EL (cell line): ENCODE results near the gene RCN2.
A peak's percentile ranks its signal among the peaks of the same experiment; 100 is the strongest.
"Not testable (repeated sequence)": the region's sequence is repeated elsewhere in the genome, so short reads cannot be mapped to it uniquely, and the experiment has no call there.

ENCODE experiments used
- DNase-seq: peaks from one replicate; pipeline ENCODE4 v3.0.0-alpha.2; 2016

Gene RCN2, protein sequence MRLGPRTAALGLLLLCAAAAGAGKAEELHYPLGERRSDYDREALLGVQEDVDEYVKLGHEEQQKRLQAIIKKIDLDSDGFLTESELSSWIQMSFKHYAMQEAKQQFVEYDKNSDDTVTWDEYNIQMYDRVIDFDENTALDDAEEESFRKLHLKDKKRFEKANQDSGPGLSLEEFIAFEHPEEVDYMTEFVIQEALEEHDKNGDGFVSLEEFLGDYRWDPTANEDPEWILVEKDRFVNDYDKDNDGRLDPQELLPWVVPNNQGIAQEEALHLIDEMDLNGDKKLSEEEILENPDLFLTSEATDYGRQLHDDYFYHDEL

DNA sequence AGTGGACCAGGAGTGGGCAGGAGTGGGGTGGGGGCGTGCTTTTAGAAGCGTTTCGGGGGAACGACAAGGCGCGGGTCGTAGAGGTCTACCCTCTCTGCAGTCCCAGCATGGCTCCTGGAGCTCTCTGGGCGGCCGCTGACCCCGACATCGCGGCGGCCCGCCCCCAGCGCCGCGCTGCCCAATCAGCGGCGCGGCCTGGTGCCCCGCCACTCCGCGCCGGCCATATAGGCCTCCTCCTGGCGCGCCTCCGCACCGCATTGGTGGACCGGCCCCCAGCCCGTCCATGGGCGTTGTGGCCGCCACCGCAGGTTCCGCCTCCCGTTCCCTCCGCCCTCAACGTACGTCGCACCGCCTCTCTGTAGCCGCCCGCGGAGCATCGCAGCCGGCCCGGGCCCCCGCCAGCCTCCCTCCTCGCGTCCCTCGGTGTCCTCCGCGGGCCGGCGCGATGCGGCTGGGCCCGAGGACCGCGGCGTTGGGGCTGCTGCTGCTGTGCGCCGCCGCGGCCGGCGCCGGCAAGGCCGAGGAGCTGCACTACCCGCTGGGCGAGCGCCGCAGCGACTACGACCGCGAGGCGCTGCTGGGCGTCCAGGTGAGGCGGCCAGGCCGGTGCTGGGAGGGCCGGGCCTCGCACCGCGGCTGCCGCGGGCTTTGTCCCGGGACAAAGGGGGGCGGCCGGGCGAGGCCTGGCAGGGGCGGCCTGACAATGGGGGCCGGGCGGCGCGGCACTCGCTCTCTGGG lies at the start of gene RCN2:
Gene RCN2, plus strand, starts transcription at position 353 of the 738 bp plus-strand sequence. Its CDS starts 93 bp downstream, at position 446.
- DNase-seq = peak; percentile 94

DNA sequence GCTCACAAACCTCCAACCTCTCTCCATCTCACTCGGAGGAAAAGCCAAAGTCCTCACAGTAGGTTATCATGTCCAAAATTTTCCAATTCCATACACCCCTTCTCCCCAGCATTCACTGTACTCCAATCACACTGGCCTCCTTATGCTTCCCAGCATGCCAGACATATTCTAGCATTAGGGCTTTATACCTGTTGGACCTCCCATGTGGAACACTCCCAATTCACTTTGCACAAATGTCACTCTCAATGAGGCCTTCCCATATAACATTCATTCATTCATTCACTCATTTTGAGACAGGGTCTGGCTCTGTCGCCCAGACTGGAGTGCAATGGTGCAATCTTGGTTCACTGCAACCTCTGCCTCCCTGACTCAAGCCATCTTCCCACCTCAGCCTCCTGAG lies 46.3 kb upstream of the RCN2 start:
- DNase-seq = no peak

- not testable (repeated sequence) for DNase-seq
Measured at GRCh38 chr15:76887280-76888141, 44.0 kb upstream of the RCN2 start.

GRCh38 chr15:76892836-76893235 lies 38.7 kb upstream of the RCN2 start:
- not testable (repeated sequence) for DNase-seq

DNA sequence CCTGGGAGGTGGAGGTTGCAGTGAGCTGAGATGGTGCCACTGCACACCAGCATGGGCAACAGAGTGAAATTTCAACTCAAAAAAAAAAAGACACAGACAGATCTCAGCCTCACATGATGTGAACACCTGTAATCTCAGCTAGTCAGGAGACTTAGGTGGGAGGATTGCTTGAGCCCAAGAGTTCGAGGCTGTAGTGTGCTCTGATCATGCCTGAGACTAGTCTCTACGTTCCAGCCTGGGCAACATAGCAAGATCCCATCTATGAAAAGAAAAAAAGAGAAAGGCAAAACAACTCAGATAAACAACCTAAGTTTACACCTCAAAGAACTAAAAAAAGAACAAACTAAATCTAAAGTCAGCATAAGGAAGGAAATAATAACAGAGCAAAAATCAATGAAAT lies 37.4 kb upstream of the RCN2 start:
- DNase-seq = no peak

GRCh38 chr15:76898102-76898501 lies 33.4 kb upstream of the RCN2 start:
- DNase-seq = no peak

GRCh38 chr15:76899176-76899930 lies 32.2 kb upstream of the RCN2 start:
- not testable (repeated sequence) for DNase-seq

- not testable (repeated sequence) for DNase-seq
Measured at GRCh38 chr15:76899931-76900310, 31.6 kb upstream of the RCN2 start.

GRCh38 chr15:76901965-76902364 lies 29.6 kb upstream of the RCN2 start:
- no peak for DNase-seq

DNA sequence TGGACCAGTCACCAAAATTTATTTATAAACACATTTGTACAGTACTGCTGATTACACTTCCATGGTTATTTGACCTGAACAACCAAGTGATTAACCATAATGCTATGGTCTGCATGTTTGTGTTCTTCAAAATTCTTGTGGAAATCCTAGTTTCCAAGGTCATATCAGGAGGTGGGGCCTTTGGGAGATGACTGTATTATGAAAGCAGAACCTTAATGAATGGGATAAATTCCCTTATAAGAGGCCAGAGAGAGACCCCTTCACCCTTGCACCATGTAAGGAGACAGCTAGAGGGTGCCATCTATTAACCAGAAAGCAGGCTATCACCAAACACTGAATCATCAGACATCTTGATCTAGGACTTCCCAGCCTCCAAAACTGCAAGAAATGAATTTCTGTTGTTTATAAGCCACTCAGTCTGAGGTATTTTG lies 28.3 kb upstream of the RCN2 start:
- DNase-seq = peak; percentile 59

DNA sequence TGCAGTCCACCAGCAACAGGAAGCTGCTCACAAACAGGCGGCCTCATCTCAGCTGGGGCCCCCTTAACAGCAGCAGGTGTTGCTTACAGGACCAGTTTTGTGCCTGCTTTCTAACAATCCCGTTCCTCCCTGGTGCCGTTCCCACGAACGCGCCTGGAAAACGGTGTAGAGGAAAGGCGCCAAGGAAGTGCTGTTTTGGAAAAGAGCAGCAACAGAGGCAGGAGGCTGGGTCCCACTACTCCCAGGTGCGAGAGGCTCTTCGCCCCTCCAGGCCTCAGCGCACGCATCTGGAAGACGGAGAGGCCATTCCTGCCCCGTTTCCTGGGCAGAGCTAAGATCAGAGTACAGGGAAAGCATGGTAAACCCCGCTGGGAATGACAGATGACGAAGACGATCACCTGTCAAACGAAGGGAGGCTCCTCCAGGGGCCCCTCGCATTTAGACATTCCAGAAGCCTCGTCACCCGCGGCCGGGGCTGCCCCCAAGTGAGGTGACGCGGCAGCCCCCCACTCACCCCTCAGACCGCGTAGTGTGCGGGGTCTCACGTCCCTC lies 27.0 kb upstream of the RCN2 start:
- DNase-seq = peak; percentile 35

DNA sequence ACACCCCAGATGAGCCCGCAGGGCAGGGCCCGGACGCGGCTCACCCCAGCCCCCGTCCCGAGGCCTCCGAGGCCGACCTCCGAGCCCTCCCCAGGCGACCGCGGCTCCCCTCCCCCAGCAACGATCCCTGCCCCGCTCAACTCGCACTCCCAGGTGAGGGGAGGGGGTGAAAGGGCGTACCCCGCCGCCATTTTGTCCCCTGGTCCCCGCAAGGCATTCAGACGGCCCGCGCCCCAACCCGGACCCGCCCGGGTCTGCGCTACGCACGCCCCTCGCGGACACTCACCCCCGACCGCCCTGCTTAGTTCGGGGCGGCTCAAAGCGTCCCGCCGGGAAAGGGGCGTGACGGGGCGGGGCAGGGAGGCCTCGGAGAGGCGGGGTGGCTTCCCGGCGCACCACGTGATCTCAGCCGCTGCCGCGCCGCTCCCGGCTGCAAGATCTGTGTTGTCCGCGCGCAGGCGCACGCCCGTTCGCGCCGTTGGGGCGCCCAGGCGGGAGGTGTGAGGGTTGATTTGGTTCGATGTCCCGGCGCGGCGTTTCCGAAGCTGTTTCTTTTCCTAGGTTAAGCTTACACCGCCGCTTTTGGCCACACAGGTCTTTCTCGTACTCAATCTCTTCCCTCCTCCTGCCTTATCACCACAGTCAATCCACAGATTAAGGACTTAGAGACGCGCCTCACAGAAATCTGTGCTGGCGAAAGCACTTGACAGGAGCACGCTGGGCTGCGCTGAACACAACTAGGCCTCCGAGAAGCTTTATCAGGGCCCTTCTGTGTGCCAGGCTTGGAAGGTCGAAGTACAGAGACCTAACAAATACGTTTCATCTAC lies 26.3 kb upstream of the RCN2 start, which contains the start of gene SCAPER:
Gene SCAPER, minus strand, starts transcription at position 328 of the 827 bp plus-strand sequence. CDS start 21,523 bp downstream, outside the sequence.
- peak; percentile 89 for DNase-seq

GRCh38 chr15:76905855-76906254 lies 25.7 kb upstream of the RCN2 start:
- DNase-seq = no peak

GRCh38 chr15:76912430-76912829 lies 19.1 kb upstream of the RCN2 start:
- no peak for DNase-seq

- DNase-seq = no peak
Measured at GRCh38 chr15:76913737-76914136, 17.8 kb upstream of the RCN2 start.

- no peak for DNase-seq
Measured at GRCh38 chr15:76916369-76916768, 15.2 kb upstream of the RCN2 start.

DNA sequence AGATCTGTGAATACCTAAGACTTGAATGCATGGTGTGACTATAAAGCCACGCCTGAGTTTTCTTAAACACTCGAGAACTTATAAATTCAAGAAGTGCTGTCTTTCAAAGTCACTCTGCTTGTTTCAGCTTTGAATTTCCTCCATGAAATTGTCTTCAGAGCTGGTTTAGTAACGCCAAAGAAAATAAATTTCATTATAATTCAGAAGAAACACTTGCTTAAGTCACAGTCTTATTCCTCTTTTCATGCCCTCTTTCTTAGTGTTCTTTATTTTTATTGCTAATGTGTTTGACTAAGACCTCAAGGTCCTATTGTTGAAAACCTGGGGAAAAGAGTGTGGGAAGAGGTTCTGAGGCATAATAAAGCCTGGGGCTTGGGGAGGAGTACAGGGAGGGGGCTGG lies 3.3 kb upstream of the RCN2 start:
- DNase-seq = no peak

DNA sequence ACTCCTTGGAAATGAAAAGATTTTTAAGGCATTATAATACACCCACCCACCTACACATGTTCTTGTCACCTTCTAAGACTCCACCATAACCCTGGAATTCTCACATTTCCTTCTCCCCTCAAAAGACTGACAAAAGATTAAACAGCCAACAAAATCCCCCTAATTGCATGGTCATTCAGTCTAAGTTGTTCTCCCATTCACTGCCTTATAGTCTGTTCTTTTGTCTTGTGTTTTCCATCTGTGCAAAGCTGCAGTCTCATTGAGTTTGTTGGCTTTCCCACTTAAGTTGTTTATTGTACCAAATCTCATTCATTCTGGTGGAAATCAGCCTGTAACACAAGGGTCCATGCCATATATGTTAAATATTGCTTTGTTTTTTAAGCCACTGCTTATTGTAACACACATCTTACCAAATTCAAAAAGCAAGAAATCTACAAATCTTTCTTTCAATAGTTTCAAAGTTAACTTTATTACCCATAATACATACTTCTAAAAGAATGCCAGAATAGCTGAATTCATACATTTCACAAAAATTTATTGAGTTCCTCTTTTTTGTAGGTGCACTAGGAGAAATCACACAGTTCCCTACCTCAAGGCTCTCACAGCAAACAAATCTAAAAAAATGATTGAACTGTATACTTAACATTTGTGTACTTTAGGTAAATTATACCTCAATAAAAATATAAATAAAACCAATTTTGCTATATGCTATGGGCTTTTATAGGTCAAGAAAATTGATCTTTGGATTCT lies 2.4 kb upstream of the RCN2 start:
- no peak for DNase-seq

- no peak for DNase-seq
Measured at GRCh38 chr15:76930831-76931396, 635 bp upstream of the RCN2 start.
